Measurements from ENCODE around the gene C11orf98.

- no peak for TF ChIP-seq CTCF (conservative IDR thresholded peaks at IDR 0.05 in 1 of 2, IDR thresholded peaks at IDR 0.05 in 1 of 2; ENCODE audit: low read depth in 1 of 2, low read length in 2 of 2)
- TF ChIP-seq EZH2 (IDR thresholded peaks at IDR 0.05; ENCODE audit: low read length, missing control alignments): no peak
Measured at GRCh38 chr11:62677156-62677555, 12.1 kb upstream of the C11orf98 start.
